HepG2 (cell line): ENCODE data around the gene HK2. TPM values are rescaled to one million over a fixed set of nuclear protein-coding genes. Genes with fewer than 3 reads are reported as not detected.
A peak's percentile ranks its signal among the peaks of the same experiment; 100 is the strongest.

Experiments
- ATF2 ChIP-seq: sonication (generic); formaldehyde crosslinking; IDR thresholded peaks from 2 replicates; pipeline ENCODE4 v1.4.0; 2020; ENCODE audit warnings: missing genetic modification reagents
- CEBPZ ChIP-seq: IDR thresholded peaks from 2 replicates; pipeline ENCODE4 v1.6.1; 2012; ENCODE audit warnings: low read length, improper control_type of control experiment
- CSRNP2 ChIP-seq: sonication (generic); formaldehyde crosslinking; conservative IDR thresholded peaks from 2 replicates; pipeline ENCODE4 v1.8.0; 2022; ENCODE audit warnings: low read depth, missing genetic modification reagents
- DPF2 ChIP-seq: sonication (generic); formaldehyde crosslinking; IDR thresholded peaks from 2 replicates; pipeline ENCODE4 v1.4.0; 2020; ENCODE audit warnings: mild to moderate bottlenecking, low read depth, missing genetic modification reagents, borderline replicate concordance
- HNRNPH1 ChIP-seq: fragments of 200-400 bp; formaldehyde crosslinking; optimal IDR thresholded peaks from 2 replicates; pipeline ENCODE3; 2017; ENCODE audit warnings: mild to moderate bottlenecking, low read depth, low read length
- KDM5A ChIP-seq: fragments of 200-600 bp; sonication (generic); IDR thresholded peaks from 2 replicates; pipeline ENCODE4 v1.7.0; 2018; ENCODE audit warnings: antibody characterized with exemption, mild to moderate bottlenecking, low read length, borderline replicate concordance
- MATR3 ChIP-seq: sonication (generic); formaldehyde crosslinking; IDR thresholded peaks from 2 replicates; pipeline ENCODE4 v1.4.0; 2020; ENCODE audit warnings: missing genetic modification reagents
- MED8 ChIP-seq: sonication (generic); formaldehyde crosslinking; IDR thresholded peaks from 2 replicates; pipeline ENCODE4 v1.8.1; 2023; ENCODE audit warnings: mild to moderate bottlenecking, missing genetic modification reagents; ENCODE audit not compliant: insufficient replicate concordance
- NR0B2 ChIP-seq: sonication (generic); formaldehyde crosslinking; IDR thresholded peaks from 2 replicates; pipeline ENCODE4 v1.4.0; 2020; ENCODE audit warnings: mild to moderate bottlenecking, missing genetic modification reagents
- TGIF2 ChIP-seq: IDR thresholded peaks from 2 replicates; pipeline ENCODE4 v1.6.1; 2016; ENCODE audit warnings: control low read depth, missing compliant biosample characterization
- THAP11 ChIP-seq: IDR thresholded peaks from 2 replicates; pipeline ENCODE4 v1.6.1; 2016; ENCODE audit warnings: missing biosample characterization, missing genetic modification reagents
- XRCC5 ChIP-seq: fragments of 200-400 bp; formaldehyde crosslinking; optimal IDR thresholded peaks from 2 replicates; pipeline ENCODE3; 2017; ENCODE audit warnings: mild to moderate bottlenecking, low read length
- ZFP37 ChIP-seq: sonication (generic); formaldehyde crosslinking; IDR thresholded peaks from 2 replicates; pipeline ENCODE4 v1.4.0; 2020; ENCODE audit warnings: missing genetic modification reagents, borderline replicate concordance
- ZMAT5 ChIP-seq: sonication (generic); formaldehyde crosslinking; IDR thresholded peaks from 2 replicates; pipeline ENCODE4 v1.5.0; 2020; ENCODE audit warnings: mild to moderate bottlenecking, low read depth, missing genetic modification reagents, borderline replicate concordance
- ZMYM3 ChIP-seq: sonication (generic); formaldehyde crosslinking; IDR thresholded peaks from 2 replicates; pipeline ENCODE4 v1.5.1; 2020; ENCODE audit warnings: mild to moderate bottlenecking, missing genetic modification reagents
- ZNF292 ChIP-seq: sonication (generic); formaldehyde crosslinking; IDR thresholded peaks from 2 replicates; pipeline ENCODE4 v1.8.1; 2022; ENCODE audit warnings: mild to moderate bottlenecking, low read depth, missing genetic modification reagents, borderline replicate concordance
- ZNF333 ChIP-seq: sonication (generic); formaldehyde crosslinking; IDR thresholded peaks from 2 replicates; pipeline ENCODE4 v1.4.0; 2020; ENCODE audit warnings: mild to moderate bottlenecking, missing genetic modification reagents, borderline replicate concordance
- ZNF496 ChIP-seq: sonication (generic); formaldehyde crosslinking; IDR thresholded peaks from 2 replicates; pipeline ENCODE4 v1.8.1; 2023; ENCODE audit warnings: mild to moderate bottlenecking, moderate library complexity, missing genetic modification reagents; ENCODE audit not compliant: insufficient replicate concordance
- ZNF75D ChIP-seq: sonication (generic); formaldehyde crosslinking; IDR thresholded peaks from 2 replicates; pipeline ENCODE4 v1.8.1; 2023; ENCODE audit warnings: missing genetic modification reagents, mild to moderate bottlenecking, borderline replicate concordance
- polyA plus RNA-seq, 8 experiments: library from polyadenylated mRNA; depleted of rRNA in 3 of 8; stranded (reverse) in 7 of 8; unstranded in 1 of 8; fragments of >200 nt; fragmentation: Illumina TruSeq in 4 of 8; extraction: Trizol in 4 of 8; gene quantifications; 2 replicates each; pipeline versions ENCODE4 v1.2.1 to v1.2.3, GENCODE V29; 2011 to 2016; ENCODE audit warnings: low read depth in 4 of 8, missing spikeins in 1 of 8, mixed read lengths in 1 of 8; ENCODE audit not compliant: insufficient read depth in 1 of 8
- total RNA-seq, 5 experiments: library from RNA; depleted of rRNA; stranded (reverse); fragments of >200 nt; fragmentation: Illumina TruSeq; extraction: Trizol; gene quantifications; 2 replicates each; pipeline ENCODE4 v1.2.3, GENCODE V29; 2016; ENCODE audit warnings: low read depth in 1 of 5

The HK2 gene
- total and polyA plus RNA-seq, 2 of the 13 experiments (the other 11 are each of a cell fraction or from before 2014, with no cell fraction given) = 13.2 to 101 TPM

GRCh38 chr2:74834792-74835755, 1.1 kb downstream of the HK2 start (continued):
- TF ChIP-seq CSRNP2 (CRISPR knock-in tag) (0 out of 2 replicates have a peak, but pooled peaks have one; percentile 52), ZMYM3 (CRISPR knock-in tag) (no peak), ZNF292 (no peak), MATR3 (CRISPR knock-in tag) (no peak), CEBPZ (no peak), THAP11 (CRISPR knock-in tag) (peak; percentile 73; the same call in 1 of the 2 replicates), ZNF75D (CRISPR knock-in tag) (no peak), HNRNPH1 (no peak), KDM5A (peak; percentile 49; the same call in 1 of the 2 replicates), ATF2 (CRISPR knock-in tag) (no peak), DPF2 (CRISPR knock-in tag) (no peak), ZNF496 (CRISPR knock-in tag) (no peak), MED8 (CRISPR knock-in tag) (peak; percentile 37), XRCC5 (no peak), ZFP37 (CRISPR knock-in tag) (0 out of 2 replicates have a peak, but pooled peaks have one; percentile 60), ZNF333 (CRISPR knock-in tag) (0 out of 2 replicates have a peak, but pooled peaks have one; percentile 56), NR0B2 (CRISPR knock-in tag) (peak; percentile 98; the same call in 1 of the 2 replicates), ZMAT5 (CRISPR knock-in tag) (no peak), TGIF2 (CRISPR knock-in tag) (no peak)
